IPS DF 4.7 (cell line): ENCODE data around the gene REV3L.

Experiments used
- DNase-seq: peaks from one replicate; pipeline ENCODE4 v3.0.0-alpha.2; 2013; ENCODE audit warnings: low spot score; ENCODE audit errors: extremely low read depth

The REV3L gene

GRCh38 chr6:111468329-111469012 lies 14.5 kb downstream of the REV3L start:
- DNase-seq, result no peak

GRCh38 chr6:111464184-111464583 lies 18.8 kb downstream of the REV3L start:
- no peak for DNase-seq

DNA sequence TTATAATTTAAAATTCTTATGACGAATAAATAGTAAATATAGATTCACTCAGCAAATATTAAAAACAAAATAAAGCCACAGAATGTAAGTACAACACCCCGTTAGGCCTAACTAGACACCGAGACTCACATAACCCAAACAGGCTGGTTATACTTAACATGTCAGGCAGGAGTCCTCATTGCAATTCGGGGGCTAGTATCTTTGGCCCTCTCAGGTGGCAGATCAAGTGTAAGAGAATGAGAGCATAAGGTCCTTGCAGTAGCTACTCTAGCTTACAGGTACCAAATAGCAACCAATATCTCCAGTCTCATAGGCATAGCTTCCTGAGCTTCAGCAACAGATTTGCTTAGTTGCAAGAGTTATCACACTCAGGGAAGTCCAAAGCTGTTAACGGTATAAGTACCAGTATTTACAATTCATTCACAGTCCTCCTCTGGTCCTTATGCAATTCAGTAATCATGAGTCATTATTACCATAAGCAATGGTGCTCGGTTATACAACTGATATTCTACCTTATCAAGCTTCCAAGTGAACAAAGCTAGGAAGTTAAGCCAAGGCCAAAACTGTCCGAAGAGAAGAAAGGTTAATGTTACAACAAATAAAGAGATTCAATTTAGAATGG lies 20.1 kb downstream of the REV3L start:
- DNase-seq, result no peak

- DNase-seq, result no peak
These were observed 21.2 kb downstream of the REV3L start for GRCh38 chr6:111461860-111462259.

- no peak for DNase-seq
These were observed 24.3 kb downstream of the REV3L start for GRCh38 chr6:111458670-111459232.

- no peak for DNase-seq
These were observed 26.8 kb downstream of the REV3L start for GRCh38 chr6:111456208-111456607.

DNA sequence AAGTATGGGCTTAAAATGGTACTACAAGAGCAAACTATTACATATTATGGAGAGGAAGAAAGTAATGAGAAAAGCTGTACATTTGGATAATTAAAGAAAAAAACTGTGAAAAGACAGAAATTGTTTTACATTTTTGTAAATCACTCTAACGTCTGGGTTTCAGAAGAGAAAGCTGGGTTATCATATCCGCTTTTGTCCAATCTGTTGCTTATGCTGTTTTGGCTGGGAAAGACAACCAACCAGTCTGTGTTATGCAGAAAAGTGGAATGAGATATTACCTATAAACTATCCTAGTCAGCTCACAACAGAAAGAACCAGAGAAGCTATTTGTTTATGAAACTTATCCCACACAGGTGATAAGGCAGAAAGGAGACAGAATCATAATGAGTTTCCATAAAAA lies 32.4 kb downstream of the REV3L start:
- no peak for DNase-seq

- no peak for DNase-seq
These were observed 32.9 kb downstream of the REV3L start for GRCh38 chr6:111450087-111450486.

GRCh38 chr6:111449129-111449528 lies 33.9 kb downstream of the REV3L start:
- DNase-seq, result no peak

DNA sequence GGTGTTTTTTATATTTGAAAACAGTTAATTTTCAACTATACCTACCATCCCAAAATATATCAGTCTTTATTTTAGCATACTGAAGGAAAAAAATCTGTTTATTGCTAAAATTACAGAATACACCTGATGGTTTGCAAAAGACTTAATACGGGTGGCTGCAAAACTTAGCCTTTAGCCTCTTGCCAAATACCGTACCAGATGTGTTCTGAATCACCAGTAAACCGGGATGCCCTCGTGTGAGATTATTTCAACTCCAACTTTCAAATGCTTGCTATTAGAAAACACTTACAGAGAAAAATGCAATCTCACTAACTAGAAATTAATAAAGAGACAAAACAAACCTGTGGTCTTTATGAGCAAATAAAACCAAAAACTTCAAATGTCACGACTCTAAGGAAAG lies 36.0 kb downstream of the REV3L start:
- no peak for DNase-seq

- no peak for DNase-seq
These were observed 37.2 kb downstream of the REV3L start for GRCh38 chr6:111445861-111446267.

- DNase-seq, result no peak
These were observed 38.2 kb downstream of the REV3L start for GRCh38 chr6:111444794-111445193.

DNA sequence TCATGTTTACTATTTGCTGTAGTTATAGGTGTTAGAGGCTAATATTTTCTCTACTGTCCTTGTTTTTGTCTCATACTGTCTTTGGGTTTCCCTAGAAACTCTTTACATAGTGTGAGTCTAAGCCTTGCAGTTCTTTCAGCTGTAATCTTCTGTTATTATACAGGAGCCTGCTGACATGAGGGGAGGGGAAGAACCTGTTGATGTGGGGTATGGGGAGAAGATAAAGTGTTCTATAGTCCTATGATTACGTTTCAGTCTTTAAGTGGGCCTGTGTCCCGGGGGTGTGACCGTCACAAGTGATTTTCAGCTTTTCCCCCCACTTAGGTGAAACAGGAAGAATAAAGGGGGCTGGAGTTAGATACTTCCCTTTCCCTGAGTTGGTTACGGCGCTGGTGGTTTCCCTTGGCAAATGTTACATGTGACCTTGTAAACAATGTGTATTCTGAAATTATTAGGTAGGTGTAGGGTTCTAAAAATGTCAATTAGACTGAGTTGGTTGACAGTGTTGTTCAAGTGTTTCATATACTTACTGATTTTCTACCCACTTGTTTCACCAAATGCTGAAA lies 41.3 kb downstream of the REV3L start:
- no peak for DNase-seq

DNA sequence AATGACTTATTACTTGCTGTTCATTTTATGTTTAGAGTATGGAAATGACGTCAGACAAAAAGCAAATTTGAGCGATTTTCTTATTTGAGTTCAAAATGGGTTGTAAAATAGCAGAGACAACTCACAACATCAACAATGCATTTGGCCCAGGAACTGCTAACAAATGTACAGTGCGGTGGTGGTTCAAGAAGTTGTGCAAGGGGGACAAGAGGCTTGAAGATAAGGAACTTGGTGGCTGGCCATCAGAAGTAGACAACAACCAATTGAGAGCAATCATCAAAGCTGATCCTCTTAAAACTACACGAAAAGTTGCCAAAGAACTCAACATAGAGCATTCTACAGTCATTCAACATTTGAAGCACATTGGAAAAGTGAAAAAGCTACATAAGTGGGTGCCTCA lies 43.8 kb downstream of the REV3L start:
- DNase-seq, result no peak

- DNase-seq, result no peak
These were observed 45.4 kb downstream of the REV3L start for GRCh38 chr6:111437573-111437972.

DNA sequence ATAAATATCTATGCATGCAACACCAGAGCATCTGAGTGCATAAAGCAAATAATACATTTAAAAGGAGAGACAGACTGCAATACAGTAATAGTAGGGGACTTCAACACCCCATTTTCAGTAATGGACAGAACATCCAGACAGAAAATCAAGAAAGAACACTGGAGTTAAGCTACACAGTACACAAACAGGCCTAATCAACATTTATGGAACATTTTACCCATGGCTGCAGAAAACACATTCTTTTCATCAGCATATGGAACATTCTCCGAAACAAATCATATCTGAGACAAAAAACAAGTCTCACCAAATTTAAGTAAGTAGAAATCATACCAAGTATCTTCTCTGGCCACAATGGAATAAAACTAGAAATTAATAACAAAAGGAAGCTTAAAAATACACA lies 50.5 kb downstream of the REV3L start:
- no peak for DNase-seq

GRCh38 chr6:111430605-111431376 lies 52.2 kb downstream of the REV3L start:
- no peak for DNase-seq

DNA sequence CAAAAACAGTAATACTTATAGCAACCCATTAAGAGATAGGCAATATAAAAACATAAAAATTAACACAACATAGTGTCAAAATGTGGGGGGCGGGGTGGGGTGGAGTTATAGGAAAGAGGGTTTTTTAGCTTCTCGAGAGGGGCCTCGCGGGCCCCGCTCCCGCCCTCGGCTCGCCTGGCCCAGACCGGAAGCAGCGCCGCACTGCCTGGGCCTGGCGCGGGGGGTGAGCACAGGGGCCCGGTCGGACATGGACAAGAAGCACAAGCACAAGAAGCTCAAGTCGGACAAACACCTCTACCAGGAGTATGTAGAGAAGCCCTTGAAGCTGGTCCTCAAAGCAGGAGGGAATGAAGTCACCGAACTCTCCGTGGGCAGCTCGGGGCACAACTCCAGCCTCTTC lies 53.4 kb downstream of the REV3L start:
- no peak for DNase-seq

DNA sequence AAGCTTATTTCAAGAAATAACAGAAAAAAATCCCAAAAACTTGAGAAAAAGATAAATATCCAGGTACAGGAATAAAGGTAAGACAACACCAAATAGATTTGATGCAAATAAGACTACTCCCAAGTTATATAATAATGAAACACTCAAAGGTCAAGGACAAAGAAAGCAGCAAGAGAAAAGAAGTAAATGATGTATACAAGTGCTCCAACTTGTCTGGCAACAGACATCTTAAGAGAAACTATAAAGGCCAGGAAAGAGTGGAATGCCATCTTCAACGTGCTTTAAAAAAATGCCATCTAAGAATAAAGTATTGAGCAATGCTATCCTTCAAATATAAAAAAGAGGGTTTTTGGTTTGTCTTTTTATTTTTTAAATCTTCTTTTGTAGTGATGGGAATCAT lies 54.2 kb downstream of the REV3L start:
- no peak for DNase-seq

DNA sequence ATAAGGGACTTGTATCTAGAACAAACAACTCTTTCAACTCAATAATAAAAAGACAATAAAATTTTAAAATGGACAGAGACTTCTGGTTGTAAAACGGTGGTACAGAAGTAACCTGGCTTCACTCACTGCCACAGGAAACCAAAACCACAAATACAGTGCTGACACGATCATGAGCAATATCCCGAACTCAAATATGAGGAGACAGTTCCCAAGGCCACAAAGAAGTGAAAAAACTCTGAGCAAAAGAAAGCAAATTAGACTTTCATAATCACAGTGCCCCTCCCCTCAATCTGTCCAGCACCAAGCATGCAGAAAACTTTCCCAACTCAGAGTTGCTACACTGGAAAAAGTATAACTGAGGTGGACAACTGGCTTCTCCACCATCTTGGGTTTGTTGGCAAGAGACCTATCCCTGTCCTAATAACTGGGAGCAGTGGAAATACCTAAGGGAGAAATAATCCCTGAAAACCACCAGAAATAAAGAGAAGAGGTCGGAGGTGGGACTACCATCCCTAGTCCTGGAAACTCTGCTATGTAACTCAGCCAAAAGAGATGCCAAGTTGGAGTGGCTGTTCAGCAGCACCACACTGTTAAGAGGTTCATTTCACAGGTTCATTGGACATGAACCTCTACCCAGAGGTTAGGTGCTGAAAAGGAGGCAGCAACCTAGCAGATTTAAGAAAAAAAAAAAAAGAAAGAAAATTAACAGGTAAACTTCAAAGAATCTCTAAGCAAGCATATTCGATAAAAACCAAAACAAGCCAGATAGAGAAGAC lies 55.5 kb downstream of the REV3L start:
- no peak for DNase-seq
